PC-3 (cell line): ENCODE data around the gene FERMT3. TPM values are rescaled to one million over a fixed set of nuclear protein-coding genes. Genes with fewer than 3 reads are reported as not detected.

Experiments used
- ATAC-seq: fragments of 200-7000 bp; cut with Tn5 transposase; 2 replicates; pipeline ENCODE4 v1.9.1; 2020; ENCODE audit warnings: mild to moderate bottlenecking, moderate library complexity
- BruUV-seq: library from RNA; stranded (reverse); fragments of 400-500 nt; replicated peaks from 2 replicates; lab custom pipeline; 2021; lab: Mats Ljungman, UMichigan
- CTCF ChIA-PET: fragments of 300-600 bp; sonication (Branson Sonifier 250); formaldehyde crosslinking; loops from one replicate; lab custom pipeline; 2022; ENCODE audit warnings: antibody characterized with exemption; lab: Charles Lee
- POLR2A ChIA-PET: fragments of 300-600 bp; sonication (Branson Sonifier 250); formaldehyde crosslinking; loops from one replicate; lab custom pipeline; 2022; ENCODE audit warnings: antibody characterized with exemption; ENCODE audit not compliant: unreplicated experiment; lab: Charles Lee
- DNase-seq: peaks from one replicate; pipeline ENCODE4 v3.0.0-alpha.2; 2015
- H2AFZ ChIP-seq: fragments of 300-600 bp; sonication (generic); 2 replicates; pipeline ENCODE4 v1.6.0; 2016; ENCODE audit warnings: antibody characterized with exemption, low read length
- H3F3A ChIP-seq: fragments of 300-600 bp; sonication (generic); one replicate; pipeline ENCODE4 v1.6.0; 2017; ENCODE audit warnings: antibody characterized with exemption, low read length, control low read depth, mild to moderate bottlenecking; ENCODE audit not compliant: unreplicated experiment
- H3K27ac ChIP-seq: fragments of 300-600 bp; sonication (generic); 2 replicates; pipeline ENCODE4 v1.5.1; 2016; ENCODE audit warnings: mild to moderate bottlenecking, low read length
- H3K27me3 ChIP-seq: fragments of 300-600 bp; sonication (generic); 2 replicates; pipeline ENCODE4 v1.6.1; 2016; ENCODE audit warnings: low read length, mixed read lengths
- H3K36me3 ChIP-seq: fragments of 300-600 bp; sonication (generic); 2 replicates; pipeline ENCODE4 v1.6.1; 2016; ENCODE audit warnings: low read depth, mixed run types, low read length, mixed read lengths
- H3K4me1 ChIP-seq: fragments of 300-600 bp; sonication (generic); 2 replicates; pipeline ENCODE4 v1.5.1; 2016; ENCODE audit warnings: low read length; ENCODE audit not compliant: insufficient read depth
- H3K4me2 ChIP-seq: fragments of 300-600 bp; sonication (generic); 2 replicates; pipeline ENCODE4 v1.6.0; 2016; ENCODE audit warnings: low read length
- H3K4me3 ChIP-seq: fragments of 300-600 bp; sonication (generic); 2 replicates; pipeline ENCODE4 v1.5.1; 2016; ENCODE audit warnings: mild to moderate bottlenecking, low read length, mixed read lengths
- H3K79me2 ChIP-seq: fragments of 300-600 bp; sonication (generic); 2 replicates; pipeline ENCODE4 v1.6.1; 2017; ENCODE audit warnings: low read length, mixed read lengths
- H3K9ac ChIP-seq: fragments of 300-600 bp; sonication (generic); 2 replicates; pipeline ENCODE4 v1.6.0; 2016; ENCODE audit warnings: mild to moderate bottlenecking, low read length
- H3K9me2 ChIP-seq: fragments of 300-600 bp; sonication (generic); replicated peaks from 2 replicates; pipeline ENCODE4 v1.6.1; 2016; ENCODE audit warnings: mixed run types, low read length, mixed read lengths
- H3K9me3 ChIP-seq: fragments of 300-600 bp; sonication (generic); 2 replicates; pipeline ENCODE4 v1.6.1; 2016; ENCODE audit warnings: low read length, mixed read lengths
- H4K20me1 ChIP-seq: fragments of 300-600 bp; sonication (generic); 2 replicates; pipeline ENCODE4 v1.6.1; 2016; ENCODE audit warnings: low read length, mixed read lengths
- EZH2 ChIP-seq: fragments of 300-600 bp; sonication (generic); IDR thresholded peaks from one replicate; pipeline ENCODE4 v1.6.1; 2017; ENCODE audit warnings: antibody characterized with exemption, mild to moderate bottlenecking, low read length; ENCODE audit not compliant: unreplicated experiment
- EZH2phosphoT487 ChIP-seq: fragments of 300-600 bp; sonication (generic); IDR thresholded peaks from 2 replicates; pipeline ENCODE4 v1.6.1; 2018; ENCODE audit warnings: mild to moderate bottlenecking, antibody characterized with exemption, low read length, borderline replicate concordance
- intact Hi-C: fragments of 100-400 bp; cut with micrococcal nuclease; formaldehyde crosslinking; loops from 2 replicates; pipeline ENCODE4 v1.9.0; 2023
- total RNA-seq: library from RNA; depleted of rRNA; stranded (reverse); fragments of >200 nt; gene quantifications from 2 replicates; pipeline ENCODE4 v1.2.3, GENCODE V29; 2014
- TF ChIP-seq, protein P1 (sequence below): fragments of 300-600 bp; sonication (generic); conservative IDR thresholded peaks from 2 replicates; pipeline ENCODE4 v1.5.1; 2017; ENCODE audit warnings: antibody characterized with exemption, low read depth, mild to moderate bottlenecking, low read length

FERMT3 gene
- total RNA-seq, 1 experiment from 2014 or later: 2.4 TPM

DNA sequence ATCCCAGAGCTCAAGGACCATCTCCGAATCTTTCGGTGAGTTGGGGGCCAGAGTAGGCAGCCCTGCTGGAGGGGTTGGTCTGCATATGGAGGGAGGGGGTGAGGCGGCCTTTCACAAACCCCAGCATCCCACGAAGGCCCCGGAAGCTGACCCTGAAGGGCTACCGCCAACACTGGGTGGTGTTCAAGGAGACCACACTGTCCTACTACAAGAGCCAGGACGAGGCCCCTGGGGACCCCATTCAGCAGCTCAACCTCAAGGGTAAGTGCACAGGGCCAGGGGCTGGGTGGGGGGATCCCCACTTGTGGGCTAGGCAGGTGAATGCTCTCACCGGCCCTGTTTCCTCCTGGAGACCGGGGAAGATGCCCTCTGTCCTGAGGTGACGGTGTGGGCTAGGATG is 13.2 kb downstream of the FERMT3 start:
- DNase-seq (no peak), ATAC-seq (no peak)
- Histone ChIP-seq H2AFZ (no peak overlapping the region), H3K4me1 (peaks cover 8% of the 10 kb centered on the region), H3K4me2 (no peak overlapping the region), H3K36me3 (0 out of 2 replicates have a peak, but pooled peaks cover 3% of the 10 kb centered on the region), H3F3A (no peaks in the 10 kb centered on the region), H3K27me3 (no peaks in the 10 kb centered on the region), H3K27ac (no peak overlapping the region), H3K9ac (no peak overlapping the region), H3K9me3 (no peaks in the 10 kb centered on the region), H3K4me3 (no peak overlapping the region), H3K79me2 (no peaks in the 10 kb centered on the region), H3K9me2 (no peaks in the 10 kb centered on the region), H4K20me1 (no peaks in the 10 kb centered on the region)
- no TSS peak for BruUV-seq
- POLR2A ChIA-PET: no interaction called here
- intact Hi-C loops: no loop called here
- CTCF ChIA-PET: no interaction called here
- no peak for TF ChIP-seq EZH2phosphoT487
- TF ChIP-seq EZH2: no peak
- TF ChIP-seq, protein P1, sequence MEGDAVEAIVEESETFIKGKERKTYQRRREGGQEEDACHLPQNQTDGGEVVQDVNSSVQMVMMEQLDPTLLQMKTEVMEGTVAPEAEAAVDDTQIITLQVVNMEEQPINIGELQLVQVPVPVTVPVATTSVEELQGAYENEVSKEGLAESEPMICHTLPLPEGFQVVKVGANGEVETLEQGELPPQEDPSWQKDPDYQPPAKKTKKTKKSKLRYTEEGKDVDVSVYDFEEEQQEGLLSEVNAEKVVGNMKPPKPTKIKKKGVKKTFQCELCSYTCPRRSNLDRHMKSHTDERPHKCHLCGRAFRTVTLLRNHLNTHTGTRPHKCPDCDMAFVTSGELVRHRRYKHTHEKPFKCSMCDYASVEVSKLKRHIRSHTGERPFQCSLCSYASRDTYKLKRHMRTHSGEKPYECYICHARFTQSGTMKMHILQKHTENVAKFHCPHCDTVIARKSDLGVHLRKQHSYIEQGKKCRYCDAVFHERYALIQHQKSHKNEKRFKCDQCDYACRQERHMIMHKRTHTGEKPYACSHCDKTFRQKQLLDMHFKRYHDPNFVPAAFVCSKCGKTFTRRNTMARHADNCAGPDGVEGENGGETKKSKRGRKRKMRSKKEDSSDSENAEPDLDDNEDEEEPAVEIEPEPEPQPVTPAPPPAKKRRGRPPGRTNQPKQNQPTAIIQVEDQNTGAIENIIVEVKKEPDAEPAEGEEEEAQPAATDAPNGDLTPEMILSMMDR: no peak

DNA sequence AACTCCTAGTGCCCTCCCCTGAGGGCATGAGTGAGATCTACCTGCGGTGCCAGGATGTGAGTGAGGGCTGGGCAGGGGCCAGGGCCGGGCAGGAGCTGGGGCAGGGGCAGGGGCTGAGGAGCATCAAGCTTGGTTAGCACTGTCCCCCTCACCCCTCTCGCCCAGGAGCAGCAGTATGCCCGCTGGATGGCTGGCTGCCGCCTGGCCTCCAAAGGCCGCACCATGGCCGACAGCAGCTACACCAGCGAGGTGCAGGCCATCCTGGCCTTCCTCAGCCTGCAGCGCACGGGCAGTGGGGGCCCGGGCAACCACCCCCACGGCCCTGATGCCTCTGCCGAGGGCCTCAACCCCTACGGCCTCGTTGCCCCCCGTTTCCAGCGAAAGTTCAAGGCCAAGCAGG is 13.8 kb downstream of the FERMT3 start:
- H3F3A ChIP-seq: no peaks in the 10 kb centered on the region
- CTCF ChIA-PET: no interaction called here
- no TSS peak for BruUV-seq

GRCh38 chr11:64220798-64221197 is 14.3 kb downstream of the FERMT3 start:
- POLR2A ChIA-PET: no interaction called here

More for the DNA sequence above, 13.8 kb downstream of the FERMT3 start:
- Histone ChIP-seq H3K9me3 (no peaks in the 10 kb centered on the region), H3K9me2 (no peaks in the 10 kb centered on the region), H3K4me2 (no peak overlapping the region), H3K4me1 (peaks cover 10% of the 10 kb centered on the region), H3K27me3 (no peaks in the 10 kb centered on the region), H2AFZ (no peak overlapping the region), H3K36me3 (0 out of 2 replicates have a peak, but pooled peaks cover 3% of the 10 kb centered on the region), H3K4me3 (no peak overlapping the region), H3K79me2 (no peaks in the 10 kb centered on the region), H4K20me1 (no peaks in the 10 kb centered on the region), H3K9ac (no peak overlapping the region), H3K27ac (no peak overlapping the region)
- intact Hi-C loops: no loop called here
- POLR2A ChIA-PET: no interaction called here
- TF ChIP-seq EZH2phosphoT487 (no peak), EZH2 (no peak)
- TF ChIP-seq, protein P1: no peak
- DNase-seq (no peak), ATAC-seq (no peak)

More at GRCh38 chr11:64220798-64221197, 14.3 kb downstream of the FERMT3 start:
- Histone ChIP-seq H3K4me2 (no peak overlapping the region), H3K27me3 (no peaks in the 10 kb centered on the region), H3K4me3 (no peak overlapping the region), H2AFZ (no peak overlapping the region), H3K4me1 (peaks cover 16% of the 10 kb centered on the region), H3K79me2 (peaks cover 4% of the 10 kb centered on the region; the same call in 1 of the 2 replicates), H3K36me3 (0 out of 2 replicates have a peak, but pooled peaks cover 3% of the 10 kb centered on the region), H4K20me1 (no peaks in the 10 kb centered on the region), H3K9ac (no peak overlapping the region), H3F3A (no peaks in the 10 kb centered on the region), H3K9me2 (no peaks in the 10 kb centered on the region), H3K27ac (no peak overlapping the region), H3K9me3 (no peaks in the 10 kb centered on the region)
- no TSS peak for BruUV-seq
- no peak for DNase-seq
- no peak for ATAC-seq
- intact Hi-C loops: no loop called here
- TF ChIP-seq, protein P1: no peak
- no peak for TF ChIP-seq EZH2phosphoT487
- no peak for TF ChIP-seq EZH2
- CTCF ChIA-PET: no interaction called here
